ENCODE data around the gene C22orf39. TPM values are rescaled to one million over a fixed set of nuclear protein-coding genes. Genes with fewer than 3 reads are reported as not detected.

C22orf39 gene
- total and polyA plus RNA-seq, 9 donors = 32.7 to 37.9 (median 34.3) TPM

DNA sequence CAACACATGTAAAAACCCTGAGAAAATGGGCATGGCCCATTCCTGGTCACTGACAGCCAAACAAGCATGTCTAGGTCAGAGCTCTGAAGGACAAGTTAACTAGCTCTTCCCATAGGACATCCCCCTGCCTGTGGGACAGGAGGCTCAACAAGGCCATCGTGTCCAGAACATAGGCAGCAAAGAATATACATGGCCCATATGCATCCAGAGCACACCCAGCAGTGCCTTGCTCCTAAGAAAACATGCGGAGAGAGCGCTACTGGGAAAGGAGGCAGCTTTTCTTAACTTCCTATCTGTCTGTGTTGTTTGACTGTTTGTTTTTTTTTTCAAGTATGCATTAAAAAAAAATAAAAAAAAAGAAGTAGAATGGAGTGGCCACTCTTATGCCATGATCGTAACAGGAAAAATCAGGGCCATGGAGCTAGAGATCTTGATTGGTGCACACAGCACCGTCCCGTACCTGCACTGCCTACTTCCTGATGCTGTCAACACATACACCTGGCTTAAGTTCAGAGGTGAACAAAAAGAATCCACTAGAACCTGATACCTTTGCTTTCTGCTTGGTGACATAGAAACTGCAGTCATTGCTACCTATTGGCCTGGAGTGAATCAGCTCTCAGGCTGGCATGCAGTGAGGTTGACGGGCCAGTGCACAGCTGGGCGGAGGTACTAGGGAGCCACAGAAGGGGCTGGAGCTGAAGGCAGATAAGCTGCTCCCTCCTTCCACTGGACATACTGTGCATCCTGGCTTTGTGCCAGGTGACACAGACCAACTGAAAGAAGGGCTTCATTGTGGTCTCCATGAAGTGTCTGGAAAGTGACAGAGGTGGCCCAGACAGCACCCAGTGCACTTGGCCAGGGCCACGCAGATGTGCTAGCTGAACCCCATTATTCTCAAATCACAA lies 19.6 kb upstream of the C22orf39 start:
- DNase-seq = no peak
- peaks cover 78% of the 10 kb centered on the region for H3K36me3 ChIP-seq (ENCODE audit: control insufficient read depth, insufficient read depth, low read length)
- H3K27ac ChIP-seq (ENCODE audit: low read length) = no peak overlapping the region
- no peak overlapping the region for H3K4me3 ChIP-seq (ENCODE audit: low read length)
- peaks cover 3% of the 10 kb centered on the region for H3K4me1 ChIP-seq (ENCODE audit: control insufficient read depth, insufficient read depth, low read length)
- H3K27me3 ChIP-seq (ENCODE audit: control insufficient read depth, insufficient read depth, low read length) = no peaks in the 10 kb centered on the region
- 91% methylated on average over 3 of the region's 9 CpGs for WGBS (ENCODE audit: insufficient coverage)
- no peaks in the 10 kb centered on the region for H3K9me3 ChIP-seq (replicated peaks; ENCODE audit: control insufficient read depth, low read depth, low read length)

DNA sequence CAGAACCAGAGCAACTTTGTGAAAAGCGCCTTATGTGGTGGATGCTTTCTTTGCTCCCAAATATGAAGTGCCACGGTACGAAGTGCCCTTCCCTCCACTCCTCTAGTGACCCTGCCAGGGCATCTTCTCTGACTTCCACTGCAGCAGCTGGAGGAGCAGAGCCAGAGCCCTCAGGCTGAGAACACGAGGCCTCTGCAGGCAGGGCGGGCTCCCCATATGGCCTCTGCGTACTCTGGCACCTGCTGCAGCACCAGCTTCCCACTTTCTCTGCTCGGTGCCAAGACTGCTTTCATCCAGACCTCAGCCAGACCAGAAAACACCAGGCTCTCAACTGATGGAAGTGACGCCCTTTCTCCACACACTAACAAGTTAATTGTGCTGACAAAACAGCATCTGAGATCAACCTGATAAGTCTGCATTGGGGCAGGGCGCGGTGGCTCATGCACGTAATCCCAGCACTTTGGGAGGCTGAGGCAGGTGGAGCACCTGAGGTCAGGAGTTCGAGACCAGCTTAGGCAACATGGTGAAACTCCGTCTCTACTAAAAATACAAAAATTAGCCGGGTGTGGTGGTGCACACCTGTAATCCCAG lies 18.7 kb upstream of the C22orf39 start:
- Histone ChIP-seq H3K27me3 (ENCODE audit: control insufficient read depth, insufficient read depth, low read length) (no peaks in the 10 kb centered on the region), H3K36me3 (ENCODE audit: control insufficient read depth, insufficient read depth, low read length) (peaks cover 70% of the 10 kb centered on the region), H3K27ac (ENCODE audit: low read length) (no peak overlapping the region), H3K4me1 (ENCODE audit: control insufficient read depth, insufficient read depth, low read length) (peaks cover 3% of the 10 kb centered on the region), H3K9me3 (replicated peaks; ENCODE audit: control insufficient read depth, low read depth, low read length) (no peaks in the 10 kb centered on the region), H3K4me3 (ENCODE audit: low read length) (no peak overlapping the region)
- no peak for DNase-seq
- WGBS (ENCODE audit: insufficient coverage) = 81% methylated on average over 11 of the region's 14 CpGs

DNA sequence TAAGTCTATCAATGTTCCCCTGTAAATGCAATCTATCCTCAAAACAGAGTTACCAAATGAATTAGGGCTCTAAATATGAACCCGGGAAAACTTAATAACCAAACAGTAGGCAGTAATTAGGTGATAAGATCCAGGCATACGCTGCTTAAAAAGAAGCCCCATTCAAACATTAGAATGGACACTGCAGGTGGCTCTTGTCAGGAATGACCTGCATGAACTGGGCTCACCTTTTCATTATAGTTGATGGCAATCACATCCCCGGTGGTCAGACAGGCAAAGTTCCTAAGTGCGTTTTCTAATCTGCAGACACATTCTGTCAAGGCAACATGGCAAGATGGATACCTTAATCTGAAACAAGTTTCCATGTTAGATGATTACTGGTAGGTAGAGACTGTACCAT lies 17.5 kb upstream of the C22orf39 start:
- Histone ChIP-seq H3K4me3 (ENCODE audit: low read length) (no peak overlapping the region), H3K27me3 (ENCODE audit: control insufficient read depth, insufficient read depth, low read length) (no peaks in the 10 kb centered on the region), H3K36me3 (ENCODE audit: control insufficient read depth, insufficient read depth, low read length) (peaks cover 61% of the 10 kb centered on the region), H3K9me3 (replicated peaks; ENCODE audit: control insufficient read depth, low read depth, low read length) (no peaks in the 10 kb centered on the region), H3K27ac (ENCODE audit: low read length) (no peak overlapping the region), H3K4me1 (ENCODE audit: control insufficient read depth, insufficient read depth, low read length) (peaks cover 3% of the 10 kb centered on the region)
- no peak for DNase-seq
- 84% methylated on average over 3 of the region's 4 CpGs for WGBS (ENCODE audit: insufficient coverage)

DNA sequence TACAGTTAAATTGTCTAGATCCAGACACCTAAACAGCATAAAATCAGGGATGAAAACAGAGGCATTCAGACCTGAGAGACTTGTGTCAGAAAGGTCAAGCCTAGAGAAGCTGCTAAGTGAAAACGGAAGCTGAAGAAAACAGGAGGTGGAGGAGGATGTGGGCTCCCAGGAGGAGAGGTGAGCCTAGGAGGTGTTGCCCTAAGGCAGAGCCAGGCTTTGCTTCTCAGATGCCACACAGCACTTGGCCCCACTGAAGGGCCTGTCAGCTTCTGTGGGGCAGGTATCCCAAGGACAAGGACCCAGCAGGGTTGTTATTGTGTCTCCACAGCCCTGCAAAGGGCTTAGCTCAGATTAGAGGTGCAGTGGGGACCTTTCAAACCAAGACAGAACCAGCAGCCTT lies 17.0 kb upstream of the C22orf39 start:
- H3K4me1 ChIP-seq (ENCODE audit: control insufficient read depth, insufficient read depth, low read length) = peaks cover 3% of the 10 kb centered on the region
- no peak overlapping the region for H3K4me3 ChIP-seq (ENCODE audit: low read length)
- no peaks in the 10 kb centered on the region for H3K9me3 ChIP-seq (replicated peaks; ENCODE audit: control insufficient read depth, low read depth, low read length)
- 83% methylated on average over 1 of the region's 1 CpG for WGBS (ENCODE audit: insufficient coverage)
- H3K27me3 ChIP-seq (ENCODE audit: control insufficient read depth, insufficient read depth, low read length) = no peaks in the 10 kb centered on the region
- peaks cover 57% of the 10 kb centered on the region for H3K36me3 ChIP-seq (ENCODE audit: control insufficient read depth, insufficient read depth, low read length)
- no peak overlapping the region for H3K27ac ChIP-seq (ENCODE audit: low read length)
- no peak for DNase-seq

DNA sequence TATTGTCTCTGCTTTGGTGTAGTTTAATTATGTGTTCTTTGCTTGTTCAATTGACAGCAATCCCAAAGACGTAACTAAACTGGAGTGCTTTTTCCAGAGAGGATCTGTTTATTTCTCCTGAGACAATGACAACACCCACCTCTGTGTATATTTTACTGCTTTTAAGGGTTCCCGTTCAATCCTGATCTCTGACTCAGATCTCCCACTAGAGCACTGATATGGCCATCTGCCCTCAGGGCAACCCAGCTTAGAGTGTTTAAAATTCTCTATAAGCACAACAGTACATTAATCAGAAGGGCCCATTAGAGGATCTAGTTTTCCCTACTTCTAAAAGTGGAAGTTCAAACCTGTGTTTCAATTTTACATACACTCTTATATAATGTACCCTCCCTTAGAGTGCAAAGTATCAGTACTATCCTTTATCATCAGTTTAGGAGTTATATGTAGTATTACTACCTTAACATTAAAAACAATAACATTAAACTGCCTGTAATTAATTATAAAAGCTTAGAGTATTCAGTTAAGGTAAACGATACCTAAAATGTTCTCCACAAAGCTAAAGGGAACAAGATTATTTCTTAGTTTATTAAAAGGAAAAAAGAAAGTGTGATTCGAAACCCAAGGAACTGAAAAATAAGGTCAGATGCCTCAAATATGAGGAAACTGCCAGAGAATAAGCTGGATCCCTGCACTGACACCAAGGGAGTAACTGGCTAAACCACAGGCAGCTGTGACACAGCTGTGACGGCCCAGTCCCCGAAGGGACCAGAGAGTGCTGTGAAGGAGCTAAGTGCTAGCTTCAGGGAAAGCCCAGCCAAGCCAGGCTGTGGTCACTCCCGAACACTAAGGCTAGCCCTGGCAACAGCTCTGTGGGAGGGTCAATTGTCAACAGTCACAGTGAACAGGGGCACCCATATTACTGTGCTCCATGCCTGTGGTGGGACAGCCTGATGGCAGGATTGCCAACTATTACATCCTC lies 16.3 kb upstream of the C22orf39 start:
- Histone ChIP-seq H3K4me3 (ENCODE audit: low read length) (no peak overlapping the region), H3K27me3 (ENCODE audit: control insufficient read depth, insufficient read depth, low read length) (no peaks in the 10 kb centered on the region), H3K36me3 (ENCODE audit: control insufficient read depth, insufficient read depth, low read length) (peaks cover 54% of the 10 kb centered on the region), H3K4me1 (ENCODE audit: control insufficient read depth, insufficient read depth, low read length) (peaks cover 3% of the 10 kb centered on the region), H3K27ac (ENCODE audit: low read length) (no peak overlapping the region), H3K9me3 (replicated peaks; ENCODE audit: control insufficient read depth, low read depth, low read length) (no peaks in the 10 kb centered on the region)
- WGBS (ENCODE audit: insufficient coverage) = 58% methylated on average over 4 of the region's 7 CpGs
- DNase-seq = peak; percentile 27

DNA sequence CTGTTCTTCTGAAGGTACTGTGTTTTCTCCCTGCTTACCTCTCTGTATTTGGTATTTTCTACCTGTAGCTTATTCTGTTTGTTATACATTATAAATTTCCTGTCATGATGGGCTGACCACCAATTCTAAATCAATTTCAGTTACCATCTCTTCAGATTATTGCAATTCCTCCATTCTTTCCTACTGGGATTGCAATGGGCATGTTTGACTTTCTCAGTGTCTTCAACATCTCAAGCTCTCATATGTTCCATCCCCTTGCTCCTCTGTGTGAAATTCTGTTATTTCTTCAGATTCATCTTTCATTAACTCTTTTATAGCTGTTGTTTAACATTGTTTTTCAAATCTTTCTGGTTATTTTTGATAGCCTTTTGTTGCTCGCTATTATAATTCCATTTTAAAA lies 15.5 kb upstream of the C22orf39 start:
- Histone ChIP-seq H3K9me3 (replicated peaks; ENCODE audit: control insufficient read depth, low read depth, low read length) (no peaks in the 10 kb centered on the region), H3K36me3 (ENCODE audit: control insufficient read depth, insufficient read depth, low read length) (peaks cover 50% of the 10 kb centered on the region), H3K27ac (ENCODE audit: low read length) (no peak overlapping the region), H3K4me1 (ENCODE audit: control insufficient read depth, insufficient read depth, low read length) (peaks cover 3% of the 10 kb centered on the region), H3K27me3 (ENCODE audit: control insufficient read depth, insufficient read depth, low read length) (no peaks in the 10 kb centered on the region), H3K4me3 (ENCODE audit: low read length) (no peak overlapping the region)
- no peak for DNase-seq
- WGBS (ENCODE audit: insufficient coverage) = no CpG with 5 or more reads among the region's 1 CpG

DNA sequence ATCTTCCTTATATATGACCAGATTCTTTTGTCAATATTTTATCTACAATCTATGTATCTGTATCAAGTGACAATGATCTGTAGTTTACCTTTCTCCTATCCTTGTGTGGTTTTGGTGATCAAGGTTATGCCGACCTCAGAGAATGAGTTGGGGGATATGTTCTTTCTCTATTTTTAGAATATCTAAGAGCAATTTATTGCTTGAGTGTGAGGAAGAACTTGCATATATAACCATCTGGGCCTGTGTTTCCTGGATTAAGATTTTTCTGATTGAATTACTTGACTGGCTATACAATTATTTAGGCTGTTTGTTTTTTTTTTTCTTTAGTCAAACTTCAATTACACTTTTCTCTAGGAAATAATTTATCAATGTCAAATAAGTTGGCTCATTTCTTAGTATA lies 14.0 kb upstream of the C22orf39 start:
- WGBS (ENCODE audit: insufficient coverage) = no CpG with 5 or more reads among the region's 1 CpG
- H3K27me3 ChIP-seq (ENCODE audit: control insufficient read depth, insufficient read depth, low read length) = no peaks in the 10 kb centered on the region
- H3K4me1 ChIP-seq (ENCODE audit: control insufficient read depth, insufficient read depth, low read length) = peaks cover 3% of the 10 kb centered on the region
- no peak overlapping the region for H3K27ac ChIP-seq (ENCODE audit: low read length)
- no peak overlapping the region for H3K4me3 ChIP-seq (ENCODE audit: low read length)
- DNase-seq = no peak
- peaks cover 48% of the 10 kb centered on the region for H3K36me3 ChIP-seq (ENCODE audit: control insufficient read depth, insufficient read depth, low read length)
- H3K9me3 ChIP-seq (replicated peaks; ENCODE audit: control insufficient read depth, low read depth, low read length) = no peaks in the 10 kb centered on the region

DNA sequence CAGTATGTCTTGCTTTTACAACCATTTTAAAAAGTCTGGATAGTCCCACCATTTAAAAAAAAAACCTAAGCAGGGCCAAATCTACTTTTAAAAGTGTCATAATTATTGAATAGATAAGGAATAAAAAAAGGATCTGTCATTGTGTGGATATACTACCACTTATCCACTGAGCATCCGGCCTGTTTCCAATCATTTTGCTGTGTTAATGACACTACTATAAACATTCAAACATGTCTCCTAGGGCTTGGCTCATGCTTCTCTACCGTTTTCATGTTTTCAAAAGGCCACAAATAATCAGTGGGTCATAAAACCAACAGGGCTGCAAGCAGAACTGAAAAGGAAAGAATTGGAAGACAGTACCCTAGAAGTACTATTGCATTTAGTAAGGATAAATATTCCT lies 12.5 kb upstream of the C22orf39 start:
- H3K4me1 ChIP-seq (ENCODE audit: control insufficient read depth, insufficient read depth, low read length) = peaks cover 3% of the 10 kb centered on the region
- H3K27ac ChIP-seq (ENCODE audit: low read length) = no peak overlapping the region
- H3K9me3 ChIP-seq (replicated peaks; ENCODE audit: control insufficient read depth, low read depth, low read length) = no peaks in the 10 kb centered on the region
- no peak overlapping the region for H3K4me3 ChIP-seq (ENCODE audit: low read length)
- DNase-seq = no peak
- no peaks in the 10 kb centered on the region for H3K27me3 ChIP-seq (ENCODE audit: control insufficient read depth, insufficient read depth, low read length)
- peaks cover 50% of the 10 kb centered on the region for H3K36me3 ChIP-seq (ENCODE audit: control insufficient read depth, insufficient read depth, low read length)
- no CpG with 5 or more reads among the region's 2 CpGs for WGBS (ENCODE audit: insufficient coverage)

DNA sequence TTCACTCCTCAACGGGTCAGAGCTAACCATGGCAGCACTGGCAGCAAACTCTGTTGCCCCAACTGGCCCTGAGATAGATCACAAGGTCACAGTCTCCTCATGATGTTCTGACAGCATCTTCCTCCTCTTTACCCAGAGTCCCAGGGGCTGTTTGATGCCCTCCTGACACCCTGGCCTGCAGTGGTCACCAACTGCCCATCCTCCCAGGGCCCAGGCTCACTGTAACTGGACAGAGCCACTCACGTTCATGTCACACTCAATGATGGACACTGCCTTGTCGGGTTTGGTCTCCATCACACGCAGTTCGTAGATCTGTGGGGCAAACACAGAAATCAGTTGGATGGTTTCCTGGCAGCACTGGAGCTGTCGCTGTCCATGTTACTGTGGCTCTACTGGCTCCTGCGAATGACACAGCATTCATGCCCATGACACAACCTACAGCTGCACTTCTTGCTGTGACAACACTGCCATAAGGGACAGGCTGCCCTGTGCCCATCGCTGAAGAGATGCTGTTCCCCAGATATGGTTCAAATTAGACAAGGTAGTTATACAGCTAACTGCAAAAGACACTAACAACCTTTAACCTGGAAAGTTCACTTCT lies 10.4 kb upstream of the C22orf39 start:
- Histone ChIP-seq H3K27ac (ENCODE audit: low read length) (no peak overlapping the region), H3K36me3 (ENCODE audit: control insufficient read depth, insufficient read depth, low read length) (peaks cover 58% of the 10 kb centered on the region), H3K27me3 (ENCODE audit: control insufficient read depth, insufficient read depth, low read length) (no peaks in the 10 kb centered on the region), H3K9me3 (replicated peaks; ENCODE audit: control insufficient read depth, low read depth, low read length) (no peaks in the 10 kb centered on the region), H3K4me1 (ENCODE audit: control insufficient read depth, insufficient read depth, low read length) (no peaks in the 10 kb centered on the region), H3K4me3 (ENCODE audit: low read length) (no peak overlapping the region)
- DNase-seq = no peak
- 98% methylated on average over 6 of the region's 8 CpGs for WGBS (ENCODE audit: insufficient coverage)
